Keratinocyte (primary cell): Measurements from ENCODE around the gene GGACT. TPM values are rescaled to one million over a fixed set of nuclear protein-coding genes. Genes with fewer than 3 reads are reported as not detected.

Experiments
- DNase-seq: peaks from one replicate; pipeline ENCODE4 v3.0.0-alpha.2; 2011; ENCODE audit warnings: low read depth, missing footprints, low spot score
- FAIRE-seq: peaks from 2 replicates; lab custom pipeline; 2011; peaks lifted over from hg19 to GRCh38; lab: Jason Lieb, UNC
- H2AFZ ChIP-seq: 2 replicates; pipeline ENCODE4 v1.6.0; 2012; ENCODE audit warnings: low read length, control low read depth, inconsistent platforms; ENCODE audit not compliant: control insufficient read depth
- H3K27ac ChIP-seq: 2 replicates; pipeline ENCODE4 v1.5.1; 2011; ENCODE audit warnings: low read length; ENCODE audit not compliant: control insufficient read depth, insufficient read depth
- H3K27me3 ChIP-seq: 3 replicates; pipeline ENCODE4 v1.6.0; 2011; ENCODE audit warnings: low read length; ENCODE audit not compliant: control insufficient read depth, insufficient read depth; ENCODE audit errors: extremely low read depth
- H3K36me3 ChIP-seq, 2 experiments: 2 replicates in 1 of 2; 3 replicates in 1 of 2; pipeline ENCODE4 v1.5.1; 2011; ENCODE audit warnings: low read length in 2 of 2, mild to moderate bottlenecking in 1 of 2; ENCODE audit not compliant: control insufficient read depth in 2 of 2, insufficient read depth in 2 of 2; ENCODE audit errors: extremely low read depth in 1 of 2
- H3K4me1 ChIP-seq: 3 replicates; pipeline ENCODE4 v1.5.1; 2011; ENCODE audit warnings: low read length; ENCODE audit not compliant: control insufficient read depth, insufficient read depth; ENCODE audit errors: extremely low read depth
- H3K4me2 ChIP-seq: 3 replicates; pipeline ENCODE4 v1.6.0; 2011; ENCODE audit warnings: low read depth, low read length; ENCODE audit not compliant: control insufficient read depth, insufficient read depth; ENCODE audit errors: extremely low read depth
- H3K4me3 ChIP-seq, 3 experiments: fragments of 200-600 bp in 1 of 3; sonication (generic) in 1 of 3; 2 replicates in 2 of 3; 3 replicates in 1 of 3; pipeline ENCODE4 v1.5.1; 2011 to 2016; ENCODE audit warnings: low read length in 3 of 3, mild to moderate bottlenecking in 3 of 3, control low read depth in 2 of 3, inconsistent platforms in 1 of 3, low read depth in 1 of 3, mixed read lengths in 1 of 3, mixed run types in 1 of 3, moderate library complexity in 1 of 3; ENCODE audit not compliant: control insufficient read depth in 2 of 3, insufficient read depth in 2 of 3; ENCODE audit errors: extremely low read depth in 1 of 3
- H3K79me2 ChIP-seq: 2 replicates; pipeline ENCODE4 v1.6.0; 2012; ENCODE audit warnings: low read length; ENCODE audit not compliant: control insufficient read depth, insufficient read depth
- H3K9ac ChIP-seq: 3 replicates; pipeline ENCODE4 v1.6.0; 2011; ENCODE audit warnings: low read length; ENCODE audit not compliant: control insufficient read depth, insufficient read depth; ENCODE audit errors: extremely low read depth
- H3K9me1 ChIP-seq: 3 replicates; pipeline ENCODE4 v1.6.0; 2011; ENCODE audit warnings: low read length; ENCODE audit not compliant: control insufficient read depth, insufficient read depth; ENCODE audit errors: extremely low read depth
- H3K9me3 ChIP-seq: 2 replicates; pipeline ENCODE4 v1.5.1; 2012; ENCODE audit warnings: low read depth, low read length; ENCODE audit not compliant: control insufficient read depth
- H4K20me1 ChIP-seq: 3 replicates; pipeline ENCODE4 v1.6.0; 2011; ENCODE audit warnings: low read length; ENCODE audit not compliant: control insufficient read depth, insufficient read depth; ENCODE audit errors: extremely low read depth
- EZH2 ChIP-seq: IDR thresholded peaks from one replicate; pipeline ENCODE4 v1.6.1; 2012; ENCODE audit warnings: inconsistent platforms, mild to moderate bottlenecking, low read length, moderate library complexity
- dilution Hi-C: fragments of 300-500 bp; cut with MboI; formaldehyde crosslinking; loops from one replicate; pipeline ENCODE4 v1.7.0; 2020; ENCODE audit warnings: low sequenced_read_pairs; ENCODE audit not compliant: extremely low pct_ligation_motif_present
- polyA plus RNA-seq, 5 experiments: library from polyadenylated mRNA; depleted of rRNA in 3 of 5; stranded (reverse) in 3 of 5; stranded (forward) in 1 of 5; unstranded in 1 of 5; fragments of >200 nt; gene quantifications; 1 replicate in 1 of 5; 2 replicates in 3 of 5; 3 replicates in 1 of 5; pipeline versions ENCODE4 v1.2.1 to v1.2.3, GENCODE V29; 2011 to 2012; ENCODE audit warnings: missing spikeins in 2 of 5, low read depth in 1 of 5, low replicate concordance in 1 of 5
- TF ChIP-seq, protein P1 (sequence below), 3 experiments: IDR thresholded peaks in 1 of 3; conservative IDR thresholded peaks in 1 of 3; optimal IDR thresholded peaks in 1 of 3; 2 replicates in 2 of 3; 3 replicates in 1 of 3; pipeline versions ENCODE3 to v1.5.1; 2011; ENCODE audit warnings: low read length in 3 of 3, mild to moderate bottlenecking in 3 of 3, moderate library complexity in 2 of 3, control low read depth in 1 of 3, inconsistent platforms in 1 of 3; ENCODE audit not compliant: insufficient read depth in 2 of 3; ENCODE audit errors: extremely low read depth in 1 of 3

The GGACT gene
- polyA plus RNA-seq, 1 donor (not counting 4 experiments of a cell fraction or from before 2014, with no cell fraction given), result 8.2 TPM

DNA sequence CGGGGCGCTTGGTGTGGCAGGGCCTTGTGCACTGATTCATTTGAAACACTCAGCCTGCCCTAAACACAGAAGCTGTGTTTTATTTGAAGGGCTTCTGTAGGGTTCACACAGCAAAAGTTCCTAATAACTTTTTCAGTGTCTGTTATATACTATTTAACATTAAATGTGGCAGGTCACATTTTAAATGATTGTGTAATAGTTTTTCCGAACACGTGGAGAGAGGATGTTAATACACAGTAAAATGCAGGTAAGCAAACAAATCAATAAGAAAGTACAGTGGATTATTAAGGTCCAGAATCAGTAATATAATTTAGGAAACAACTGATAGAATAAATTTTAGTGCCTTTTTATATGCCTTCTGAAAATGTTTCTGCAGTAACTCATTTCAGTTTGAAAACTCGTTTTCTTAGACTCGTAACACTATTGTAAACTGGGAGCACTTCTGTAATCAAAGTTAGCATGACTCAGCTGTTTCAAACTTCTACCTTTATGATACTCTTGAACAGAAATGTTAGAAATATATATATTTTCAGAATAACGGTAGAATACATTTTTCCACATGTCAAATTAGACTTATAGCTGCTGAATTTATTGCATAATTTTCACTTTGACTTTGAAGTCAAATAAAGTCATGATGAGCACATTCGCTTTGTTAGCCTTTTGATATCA is 70.1 kb downstream of the GGACT start:
- Histone ChIP-seq H2AFZ (no peak overlapping the region), H3K4me1 (no peaks in the 10 kb centered on the region), H3K79me2 (no peaks in the 10 kb centered on the region), H3K4me3 (no peak overlapping the region), H3K9me1 (no peaks in the 10 kb centered on the region), H3K36me3 (peaks cover 0 to 3% of the 10 kb centered on the region in 2 experiments), H3K9ac (no peak overlapping the region), H4K20me1 (no peaks in the 10 kb centered on the region), H3K9me3 (no peaks in the 10 kb centered on the region), H3K27me3 (no peaks in the 10 kb centered on the region), H3K4me2 (no peak overlapping the region), H3K27ac (no peak overlapping the region)
- dilution Hi-C loops, result no loop called here
- FAIRE-seq (no peak), DNase-seq (no peak)
- TF ChIP-seq EZH2, result no peak
- TF ChIP-seq, protein P1, sequence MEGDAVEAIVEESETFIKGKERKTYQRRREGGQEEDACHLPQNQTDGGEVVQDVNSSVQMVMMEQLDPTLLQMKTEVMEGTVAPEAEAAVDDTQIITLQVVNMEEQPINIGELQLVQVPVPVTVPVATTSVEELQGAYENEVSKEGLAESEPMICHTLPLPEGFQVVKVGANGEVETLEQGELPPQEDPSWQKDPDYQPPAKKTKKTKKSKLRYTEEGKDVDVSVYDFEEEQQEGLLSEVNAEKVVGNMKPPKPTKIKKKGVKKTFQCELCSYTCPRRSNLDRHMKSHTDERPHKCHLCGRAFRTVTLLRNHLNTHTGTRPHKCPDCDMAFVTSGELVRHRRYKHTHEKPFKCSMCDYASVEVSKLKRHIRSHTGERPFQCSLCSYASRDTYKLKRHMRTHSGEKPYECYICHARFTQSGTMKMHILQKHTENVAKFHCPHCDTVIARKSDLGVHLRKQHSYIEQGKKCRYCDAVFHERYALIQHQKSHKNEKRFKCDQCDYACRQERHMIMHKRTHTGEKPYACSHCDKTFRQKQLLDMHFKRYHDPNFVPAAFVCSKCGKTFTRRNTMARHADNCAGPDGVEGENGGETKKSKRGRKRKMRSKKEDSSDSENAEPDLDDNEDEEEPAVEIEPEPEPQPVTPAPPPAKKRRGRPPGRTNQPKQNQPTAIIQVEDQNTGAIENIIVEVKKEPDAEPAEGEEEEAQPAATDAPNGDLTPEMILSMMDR (optimal IDR thresholded peaks at IDR 0.05 in 1 of 3, IDR thresholded peaks at IDR 0.05 in 1 of 3, conservative IDR thresholded peaks at IDR 0.05 in 1 of 3; ENCODE audit: extremely low read depth in 1 of 3, insufficient read depth in 2 of 3, low read length in 3 of 3), result no peak

DNA sequence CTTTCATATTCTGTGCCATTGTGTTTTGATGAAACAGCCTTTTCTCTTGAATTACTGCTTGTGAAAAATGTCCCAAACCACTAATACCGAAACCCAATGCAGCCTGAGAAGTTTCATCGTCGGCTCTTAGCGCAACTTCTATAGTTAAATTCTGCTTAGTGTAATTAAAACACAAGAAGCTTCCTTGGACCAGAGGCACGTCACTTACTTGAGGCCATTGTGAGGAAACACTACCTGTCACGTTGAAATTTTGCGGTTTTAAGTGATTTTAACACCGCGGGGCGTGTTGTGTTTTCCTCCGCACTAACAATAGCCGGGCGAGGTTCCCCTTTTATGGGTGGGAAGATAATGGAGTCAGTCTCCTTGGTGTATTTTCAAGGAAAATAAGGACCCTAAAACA is 70.9 kb downstream of the GGACT start:
- Histone ChIP-seq H2AFZ (no peak overlapping the region), H3K27me3 (no peaks in the 10 kb centered on the region), H4K20me1 (no peaks in the 10 kb centered on the region), H3K4me3 (no peak overlapping the region), H3K9me1 (no peaks in the 10 kb centered on the region), H3K79me2 (no peaks in the 10 kb centered on the region), H3K4me2 (no peak overlapping the region), H3K9me3 (no peaks in the 10 kb centered on the region), H3K36me3 (peaks cover 0 to 3% of the 10 kb centered on the region in 2 experiments), H3K27ac (no peak overlapping the region), H3K4me1 (no peaks in the 10 kb centered on the region), H3K9ac (no peak overlapping the region)
- dilution Hi-C loops, result no loop called here
- TF ChIP-seq EZH2, result no peak
- TF ChIP-seq, protein P1 (optimal IDR thresholded peaks at IDR 0.05 in 1 of 3, IDR thresholded peaks at IDR 0.05 in 1 of 3, conservative IDR thresholded peaks at IDR 0.05 in 1 of 3; ENCODE audit: extremely low read depth in 1 of 3, insufficient read depth in 2 of 3, low read length in 3 of 3), result no peak
- FAIRE-seq (no peak), DNase-seq (no peak)
